Spleen (tissue), 11 donors: Measurements from ENCODE around the gene PDXK. TPM values are rescaled to one million over a fixed set of nuclear protein-coding genes. Genes with fewer than 3 reads are reported as not detected.

ENCODE experiments used
- DNase-seq: peaks from one replicate; pipeline ENCODE4 v3.0.0-alpha.2; 2020
- H3K27ac ChIP-seq, 8 donors: fragments of 200-600 bp; sonication (generic) in 7 of 8; 1 replicate in 4 of 8; 2 replicates in 4 of 8; pipeline versions ENCODE4 v1.5.0 to v1.8.0; 2016 to 2021; ENCODE audit warnings: inconsistent platforms in 4 of 8, mild to moderate bottlenecking in 4 of 8, moderate library complexity in 1 of 8
- H3K27me3 ChIP-seq, 7 donors: fragments of 200-600 bp; sonication (generic) in 6 of 7; replicated peaks in 1 of 7; 1 replicate in 4 of 7; 2 replicates in 3 of 7; pipeline versions ENCODE4 v1.5.0 to v1.8.0; 2016 to 2021; ENCODE audit warnings: inconsistent platforms in 3 of 7, mild to moderate bottlenecking in 1 of 7
- H3K36me3 ChIP-seq, 6 donors: fragments of 200-600 bp; sonication (generic) in 5 of 6; 1 replicate in 4 of 6; 2 replicates in 2 of 6; pipeline versions ENCODE4 v1.5.0 to v1.8.0; 2016 to 2021; ENCODE audit warnings: inconsistent platforms in 2 of 6
- H3K4me1 ChIP-seq, 6 donors: fragments of 200-600 bp; sonication (generic) in 5 of 6; 1 replicate in 3 of 6; 2 replicates in 3 of 6; pipeline versions ENCODE4 v1.5.0 to v1.8.0; 2016 to 2021; ENCODE audit warnings: inconsistent platforms in 3 of 6
- H3K4me3 ChIP-seq, 8 donors: fragments of 200-600 bp; sonication (generic) in 7 of 8; 1 replicate in 4 of 8; 2 replicates in 4 of 8; pipeline versions ENCODE4 v1.5.0 to v1.8.0; 2016 to 2021; ENCODE audit warnings: inconsistent platforms in 4 of 8, mild to moderate bottlenecking in 4 of 8, moderate library complexity in 2 of 8
- H3K9me3 ChIP-seq, 8 donors: fragments of 200-600 bp; sonication (generic) in 7 of 8; 1 replicate in 4 of 8; 2 replicates in 4 of 8; pipeline versions ENCODE4 v1.5.0 to v1.8.0; 2016 to 2021; ENCODE audit warnings: inconsistent platforms in 4 of 8
- CTCF ChIP-seq, 11 experiments: fragments of 200-600 bp in 7 of 11; fragments of 450-650 bp in 4 of 11; sonication (generic) in 4 of 11; IDR thresholded peaks in 8 of 11; conservative IDR thresholded peaks in 3 of 11; 1 replicate in 7 of 11; 2 replicates in 4 of 11; pipeline versions ENCODE4 v1.4.0 to v1.8.0; 2016 to 2021; ENCODE audit warnings: antibody characterized with exemption in 11 of 11, inconsistent platforms in 4 of 11, mild to moderate bottlenecking in 1 of 11
- POLR2A ChIP-seq, 3 donors: fragments of 450-650 bp; IDR thresholded peaks; one replicate each; pipeline ENCODE4 v1.5.1; 2017; ENCODE audit warnings: antibody characterized with exemption in 3 of 3, mild to moderate bottlenecking in 1 of 3
- POLR2AphosphoS5 ChIP-seq, 3 donors: sonication (generic); formaldehyde crosslinking; IDR thresholded peaks; one replicate each; pipeline ENCODE4 v1.5.1; 2017; ENCODE audit warnings: antibody characterized with exemption in 3 of 3
- WGBS, 5 donors: extraction: QIAGEN DNeasy Blood & Tissue Kit in 3 of 5; methylation state at CpG; one replicate each; pipeline versions ENCODE4 v1.1.5 to v1.1.7; 2013 to 2018; 5-methylcytosine and 5-hydroxymethylcytosine counted together
- intact Hi-C: fragments of 100-400 bp; cut with DNase I; formaldehyde crosslinking; loops from one replicate; pipeline ENCODE4 v1.15.0; 2023; ENCODE audit warnings: low total_unique reads
- polyA plus RNA-seq, 3 donors: library from polyadenylated mRNA; stranded (reverse); fragments of 200-250 nt; gene quantifications; one replicate each; pipeline ENCODE4 v1.2.1, GENCODE V29; 2013
- total RNA-seq, 7 donors: library from RNA; depleted of rRNA in 3 of 7; stranded (reverse); fragments of >200 nt in 3 of 7; fragmentation: NEBNext Ultra II Directional in 4 of 7; extraction: Animal tissue kit (Norgen Biotek cat#: 25700) in 4 of 7; gene quantifications; one replicate each; pipeline versions ENCODE4 v1.1.0 to v1.2.1, GENCODE V29; 2016 to 2021
- donor health status: healthy with polysubstance abuse.
- donor health status: DM: no; HTN: no; CAD: no; lungs with moderate emphysema.
- donor health status: DM: no; HTN: no; CAD: no.
- donor health status: Bipolar disorder and iron deficiency.
- donor health status: healthy.
- donor health status: DM: no; HTN: no; CAD: no.
- donor health status: DM: yes; HTN: yes; CAD: no.

PDXK gene
- total and polyA plus RNA-seq, 10 donors, result 17.9 to 82.9 (median 51.0) TPM

DNA sequence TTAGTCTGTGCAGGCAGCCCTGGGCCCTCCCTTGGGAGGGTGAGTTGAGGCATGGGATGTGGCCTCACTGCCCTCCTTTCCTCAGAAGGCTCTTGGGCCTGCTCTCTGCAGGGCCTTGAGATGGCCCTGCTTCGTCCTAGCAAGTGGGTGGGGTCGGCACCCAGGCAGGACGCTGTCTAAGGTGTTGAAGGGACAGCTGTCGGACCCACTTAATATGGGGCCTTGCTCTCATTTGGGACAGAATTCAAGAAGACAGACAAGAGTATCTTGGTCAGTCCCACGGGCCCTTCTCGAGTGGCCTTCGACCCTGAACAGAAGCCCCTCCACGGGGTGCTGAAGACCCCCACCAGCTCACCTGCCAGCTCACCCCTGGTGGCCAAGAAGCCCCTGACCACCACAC lies 26.0 kb upstream of the PDXK start:
- intact Hi-C loops, result no loop called here
- TF ChIP-seq POLR2AphosphoS5 (IDR thresholded peaks at IDR 0.05) (peak in 1 of 3 donors; percentile 9), CTCF (IDR thresholded peaks at IDR 0.05 in 8 of 11, conservative IDR thresholded peaks at IDR 0.05 in 3 of 11) (no peak), POLR2A (IDR thresholded peaks at IDR 0.05) (no peak)
- 84 to 96% (median 95%) methylated on average over 3 to 8 of the region's 8 CpGs for WGBS, 5 donors
- H3K36me3 ChIP-seq, result peaks cover 0 to 95% (median 77%) of the 10 kb centered on the region in 6 donors
- no peaks in the 10 kb centered on the region for H3K27me3 ChIP-seq
- H3K4me1 ChIP-seq, result peaks cover 0 to 9% (median 4%) of the 10 kb centered on the region in 6 donors
- peak; percentile 34 for DNase-seq
- no peak overlapping the region for H3K4me3 ChIP-seq
- no peaks in the 10 kb centered on the region for H3K9me3 ChIP-seq
- no peak overlapping the region for H3K27ac ChIP-seq

DNA sequence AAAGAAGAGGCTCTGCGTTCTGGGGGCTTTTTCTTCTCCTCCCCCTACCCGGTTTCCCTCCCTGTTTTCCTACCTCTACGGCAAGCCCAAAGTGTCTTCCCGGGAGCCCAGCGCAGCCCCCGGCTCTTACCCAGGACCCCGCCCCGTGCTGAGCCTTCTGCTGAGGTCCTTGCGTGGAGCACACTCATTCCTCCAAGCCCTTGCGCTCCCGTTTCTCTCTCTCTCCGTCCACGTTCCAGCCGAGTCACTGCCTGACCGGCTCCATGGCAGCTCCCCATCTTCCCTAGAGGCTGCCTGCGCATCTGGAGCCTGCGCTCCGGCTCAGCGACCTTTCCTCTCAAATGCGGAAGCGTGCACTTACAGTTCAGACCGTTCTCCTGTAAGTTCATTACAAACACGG lies 24.9 kb upstream of the PDXK start:
- 93 to 96% (median 94%) methylated on average over 23 of the region's 23 CpGs for WGBS, 5 donors
- DNase-seq, result peak; percentile 64

DNA sequence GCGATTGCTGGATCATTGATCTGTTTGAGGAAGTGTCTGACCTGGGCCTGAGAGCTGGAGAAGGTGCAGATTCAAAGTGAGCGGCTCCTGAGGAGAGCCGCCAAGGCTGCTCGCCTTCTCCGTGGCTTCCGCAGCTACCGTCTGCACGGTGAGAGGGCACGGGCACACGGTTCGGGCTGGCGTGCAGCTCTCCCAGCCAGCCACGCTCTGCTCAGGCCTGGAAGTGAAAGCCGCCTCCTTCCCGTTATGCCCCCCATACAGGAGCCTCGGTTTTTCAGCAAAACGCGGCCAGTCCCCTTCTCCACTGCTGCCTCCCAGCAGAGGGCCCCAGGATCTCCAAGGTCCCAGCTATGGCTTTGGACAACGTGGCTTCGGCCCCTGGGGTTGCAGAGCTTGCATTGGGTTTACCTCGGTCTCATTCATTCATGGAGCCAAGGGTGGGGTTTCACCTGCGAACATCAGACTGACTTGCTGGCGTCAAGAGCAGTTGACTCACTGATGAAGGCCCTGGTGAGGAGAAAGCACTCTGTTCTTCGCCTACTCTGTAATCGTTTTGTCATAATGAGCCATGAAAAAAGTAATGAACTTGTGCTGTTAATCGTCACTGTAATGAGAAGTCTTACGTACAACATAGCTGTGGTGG lies 24.4 kb upstream of the PDXK start:
- peaks cover 0 to under 1% (median 0%) of the 10 kb centered on the region in 6 donors for H3K4me1 ChIP-seq
- intact Hi-C loops, result no loop called here
- no peaks in the 10 kb centered on the region for H3K27me3 ChIP-seq
- no peak overlapping the region for H3K4me3 ChIP-seq
- H3K27ac ChIP-seq, result no peak overlapping the region
- H3K36me3 ChIP-seq, result peaks cover 0 to 79% (median 61%) of the 10 kb centered on the region in 6 donors
- DNase-seq, result peak; percentile 65
- no peak for TF ChIP-seq CTCF (IDR thresholded peaks at IDR 0.05 in 8 of 11, conservative IDR thresholded peaks at IDR 0.05 in 3 of 11)
- peak in 1 of 3 donors; percentile 20 for TF ChIP-seq POLR2AphosphoS5 (IDR thresholded peaks at IDR 0.05)
- WGBS, 5 donors, result 89 to 95% (median 94%) methylated on average over 21 to 27 of the region's 27 CpGs
- no peaks in the 10 kb centered on the region for H3K9me3 ChIP-seq

More for the DNA sequence above, 24.9 kb upstream of the PDXK start:
- TF ChIP-seq CTCF (IDR thresholded peaks at IDR 0.05 in 8 of 11, conservative IDR thresholded peaks at IDR 0.05 in 3 of 11) (no peak), POLR2AphosphoS5 (IDR thresholded peaks at IDR 0.05) (peak in 1 of 3 donors; percentile 19)
- Histone ChIP-seq H3K36me3 (peaks cover 0 to 85% (median 67%) of the 10 kb centered on the region in 6 donors), H3K9me3 (no peaks in the 10 kb centered on the region), H3K4me3 (no peak overlapping the region), H3K27ac (no peak overlapping the region), H3K27me3 (no peaks in the 10 kb centered on the region), H3K4me1 (no peaks in the 10 kb centered on the region)
- intact Hi-C loops, result no loop called here

- Histone ChIP-seq H3K4me3 (no peak overlapping the region), H3K27ac (no peak overlapping the region), H3K4me1 (peaks cover 0 to 7% (median 5%) of the 10 kb centered on the region in 6 donors), H3K36me3 (peaks cover 0 to 63% (median 45%) of the 10 kb centered on the region in 6 donors), H3K9me3 (no peaks in the 10 kb centered on the region), H3K27me3 (no peaks in the 10 kb centered on the region)
- peak; percentile 63 for DNase-seq
- WGBS, 5 donors, result 86 to 99% (median 95%) methylated on average over 13 to 17 of the region's 17 CpGs
- intact Hi-C loops, result no loop called here
- TF ChIP-seq CTCF (IDR thresholded peaks at IDR 0.05 in 8 of 11, conservative IDR thresholded peaks at IDR 0.05 in 3 of 11) (no peak), POLR2AphosphoS5 (IDR thresholded peaks at IDR 0.05) (no peak), POLR2A (IDR thresholded peaks at IDR 0.05) (no peak)
These were observed 22.7 kb upstream of the PDXK start for GRCh38 chr21:43696214-43696613.
